HG02588 (cell line): ENCODE results near the gene MIAT.

Source experiments
- ATAC-seq: cut with Tn5 transposase; IDR thresholded peaks from one replicate; pipeline ENCODE4 v1.9.1; 2021; ENCODE audit warnings: mild to moderate bottlenecking, moderate library complexity; ENCODE audit not compliant: unreplicated experiment

MIAT gene

DNA sequence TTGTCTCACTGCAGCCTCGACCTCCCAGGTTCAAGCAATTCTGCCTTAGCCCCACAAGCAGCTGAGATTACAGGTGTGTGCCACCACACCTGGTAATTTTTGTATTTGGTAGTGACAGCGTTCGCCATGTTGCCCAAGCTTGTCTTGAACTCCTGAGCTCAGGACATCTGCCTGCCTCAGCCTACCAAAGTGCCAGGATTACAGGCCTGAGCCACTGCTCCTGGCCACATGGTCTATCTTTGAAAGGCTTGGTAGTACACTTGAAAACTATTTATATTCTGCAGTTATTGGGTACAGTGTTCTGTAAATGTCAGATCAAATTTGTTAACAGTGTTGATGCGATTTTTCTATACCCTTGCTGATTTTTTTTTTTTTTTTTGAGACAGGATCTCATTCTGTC, 26.1 kb upstream of the MIAT start:
- ATAC-seq = no peak

DNA sequence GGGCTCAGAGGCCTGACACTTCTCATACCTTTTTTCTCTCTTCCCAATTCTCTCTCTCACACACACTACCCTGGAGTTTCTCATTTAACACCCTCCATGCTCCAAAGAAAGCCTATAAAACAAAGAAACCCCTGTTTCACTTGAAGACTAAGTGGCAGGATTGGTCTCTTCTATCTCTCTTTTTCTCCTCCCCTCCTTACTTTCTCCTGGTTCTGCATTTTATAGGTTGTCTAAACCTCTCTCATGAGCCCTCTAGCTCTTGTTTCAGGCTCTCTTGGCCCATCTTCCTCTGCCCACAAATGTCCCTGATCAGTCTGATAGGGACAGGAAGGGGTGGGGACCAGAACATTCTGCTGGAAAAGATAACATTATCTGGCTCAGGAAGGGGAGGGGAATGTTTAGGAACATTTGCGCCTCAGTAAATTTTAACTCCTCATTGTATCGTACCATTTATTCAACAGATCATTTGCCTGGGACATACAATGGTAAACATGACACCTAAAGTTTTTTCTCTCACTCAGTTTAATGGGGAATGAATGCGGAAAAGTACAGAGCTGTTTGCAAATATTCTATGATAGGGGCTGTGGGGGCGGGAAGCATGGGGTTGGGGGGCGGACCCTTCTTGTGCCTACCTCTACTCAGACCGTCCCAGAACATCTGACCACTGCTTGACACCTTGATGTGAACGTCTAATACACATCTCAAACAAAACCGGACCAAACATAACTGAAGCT, 24.8 kb upstream of the MIAT start:
- ATAC-seq = no peak

DNA sequence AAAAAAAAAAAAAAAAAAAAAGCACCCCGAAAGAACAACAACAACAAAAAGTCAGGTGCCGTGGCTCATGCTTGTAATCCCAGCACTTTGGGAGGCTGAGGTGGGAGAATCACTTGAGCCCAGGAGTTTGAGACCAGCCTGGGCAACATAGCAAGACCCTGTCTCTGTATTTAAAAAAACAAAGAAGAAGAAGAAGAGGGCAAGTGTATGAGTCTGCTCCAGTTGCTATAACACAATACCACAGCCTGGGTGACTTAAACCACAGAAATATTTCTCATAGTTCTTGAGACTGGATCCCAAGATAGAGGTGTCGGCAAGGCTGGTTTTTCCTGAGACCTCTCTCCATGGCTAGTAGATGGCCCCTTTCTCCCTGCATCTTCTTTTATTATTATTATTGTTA, 23.2 kb upstream of the MIAT start:
- no peak for ATAC-seq

DNA sequence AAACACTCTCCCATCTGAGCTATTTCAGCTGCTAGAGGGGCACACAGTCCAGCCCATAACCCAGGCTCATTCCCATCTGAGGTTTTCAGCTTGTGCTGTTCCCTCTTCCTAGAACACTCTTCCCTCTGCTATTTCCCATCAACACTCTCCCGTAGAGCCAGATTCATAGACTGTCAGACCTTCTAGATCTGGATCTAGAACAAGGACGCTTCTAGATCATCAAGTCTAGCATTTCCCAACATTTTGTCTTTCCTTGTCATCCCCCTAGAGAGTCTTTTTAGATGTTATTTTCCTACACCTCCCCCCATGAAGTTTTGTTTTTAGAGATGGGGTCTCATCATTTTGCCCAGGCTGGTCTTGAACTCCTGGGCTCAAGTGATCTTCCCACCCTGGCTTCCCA, 22.3 kb upstream of the MIAT start:
- no peak for ATAC-seq

DNA sequence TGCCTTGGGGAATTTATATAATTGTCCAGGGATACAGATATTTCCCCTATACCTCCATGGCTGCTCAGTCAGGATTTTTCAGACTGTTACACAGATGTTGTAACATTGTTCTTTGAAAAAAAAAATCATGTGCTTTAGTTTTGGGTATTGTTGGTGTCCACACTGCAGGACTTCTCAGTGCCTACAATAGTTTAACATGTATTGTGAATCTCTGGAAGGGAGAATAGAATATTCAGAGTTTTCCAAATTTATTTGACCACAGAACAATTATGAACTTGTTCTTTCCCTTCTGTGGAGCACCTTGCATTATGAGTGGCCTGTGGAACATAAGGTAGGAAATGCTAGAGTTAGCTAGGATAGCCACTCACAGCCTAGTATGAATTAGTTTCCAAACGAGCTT, 21.1 kb upstream of the MIAT start:
- ATAC-seq = no peak

DNA sequence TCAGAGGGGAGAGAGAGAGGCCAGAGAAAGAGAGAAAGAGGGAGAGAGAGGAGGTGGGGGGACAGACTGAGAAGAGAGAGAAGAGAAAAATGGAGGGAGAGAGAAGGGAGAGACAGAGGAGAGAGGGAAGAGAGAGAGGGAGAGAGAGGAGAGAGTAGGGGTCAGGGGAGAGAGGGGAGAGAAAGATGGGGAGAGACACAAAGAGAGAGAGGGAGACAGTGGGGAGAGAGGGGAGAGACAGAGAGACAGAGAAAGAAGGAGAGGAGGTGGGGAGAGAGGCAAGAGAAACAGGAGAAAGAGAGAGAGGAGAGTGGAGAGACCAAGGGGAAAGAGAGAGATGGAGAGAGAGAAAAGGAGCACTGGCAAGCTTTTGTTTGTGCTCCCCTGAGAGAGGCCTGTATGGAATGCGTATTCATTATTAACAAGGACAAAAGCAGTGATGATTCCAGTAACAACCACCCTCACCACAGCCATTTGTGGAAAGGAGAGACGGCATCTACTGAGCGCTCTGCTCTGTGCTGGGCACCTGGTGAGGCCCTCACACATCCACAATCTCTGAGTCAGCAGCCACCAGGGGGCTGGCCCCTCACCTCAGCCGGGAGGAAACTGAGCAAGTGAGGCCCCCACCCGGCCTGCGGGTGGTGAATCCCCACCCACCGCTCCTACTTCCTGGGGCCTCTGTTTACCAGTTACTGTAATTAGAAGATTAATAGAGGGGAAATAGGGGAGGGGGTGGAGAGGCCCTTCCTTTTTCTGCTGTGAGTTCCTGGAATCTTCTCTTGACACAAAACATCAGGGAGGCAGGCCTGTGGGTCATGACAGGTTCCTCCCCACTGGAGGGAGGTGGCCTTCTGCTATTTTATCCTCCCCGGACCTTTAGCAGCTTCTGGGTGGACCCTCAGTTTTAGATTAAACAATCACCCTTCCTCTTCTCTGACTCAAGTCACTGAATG, 14.6 kb upstream of the MIAT start:
- no peak for ATAC-seq

DNA sequence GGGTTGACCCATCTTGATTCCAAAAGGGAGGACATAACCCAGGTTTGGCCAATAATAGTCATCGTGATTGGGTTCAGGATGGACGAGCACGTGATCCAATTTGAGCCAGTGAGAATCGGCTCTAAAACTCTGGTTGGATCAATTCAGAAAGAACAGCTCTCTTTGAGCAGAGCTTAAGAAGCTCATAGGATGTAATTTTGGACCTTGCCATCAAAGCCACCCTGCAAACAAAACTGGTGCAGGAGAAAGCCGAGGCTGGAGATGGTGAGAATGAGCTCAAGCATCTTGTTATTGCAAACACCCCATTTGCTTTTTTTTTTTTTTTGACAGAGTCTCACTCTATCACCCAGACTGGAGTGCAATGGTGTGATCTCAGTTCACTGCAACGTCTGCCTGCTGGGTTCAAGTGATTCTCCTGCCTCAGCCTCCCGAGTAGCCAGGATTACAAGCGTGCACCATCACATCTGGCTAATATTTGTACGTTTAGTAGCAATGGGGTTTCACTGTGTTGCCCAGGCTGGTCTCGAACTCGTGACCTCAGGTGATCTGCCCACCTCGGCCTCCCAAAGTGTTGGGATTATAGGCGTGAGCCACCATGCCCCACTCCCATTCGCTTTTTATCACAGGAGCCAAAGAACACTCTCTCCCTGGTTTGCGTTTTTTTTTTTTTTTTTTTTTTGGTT, 13.8 kb upstream of the MIAT start:
- ATAC-seq = no peak

DNA sequence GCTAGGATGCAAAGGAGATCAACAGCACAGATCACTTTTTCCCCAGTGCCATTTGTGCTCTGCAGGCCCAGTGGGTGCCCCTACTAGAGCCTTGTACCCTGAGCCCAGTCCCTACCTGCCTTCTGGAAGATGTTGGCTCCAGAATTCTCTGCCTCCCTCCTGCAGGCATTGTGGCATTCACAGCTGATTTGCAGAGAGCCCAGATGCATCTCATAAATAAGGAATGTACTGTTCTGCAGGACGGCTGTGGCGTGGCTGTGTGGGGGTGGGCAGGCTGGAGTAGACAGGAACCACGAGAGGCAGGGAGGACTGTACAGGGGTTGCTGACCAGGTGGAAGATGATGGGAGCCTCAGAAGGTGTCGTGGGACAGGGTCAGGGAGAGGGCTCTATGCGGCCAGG, 11.2 kb upstream of the MIAT start:
- no peak for ATAC-seq

DNA sequence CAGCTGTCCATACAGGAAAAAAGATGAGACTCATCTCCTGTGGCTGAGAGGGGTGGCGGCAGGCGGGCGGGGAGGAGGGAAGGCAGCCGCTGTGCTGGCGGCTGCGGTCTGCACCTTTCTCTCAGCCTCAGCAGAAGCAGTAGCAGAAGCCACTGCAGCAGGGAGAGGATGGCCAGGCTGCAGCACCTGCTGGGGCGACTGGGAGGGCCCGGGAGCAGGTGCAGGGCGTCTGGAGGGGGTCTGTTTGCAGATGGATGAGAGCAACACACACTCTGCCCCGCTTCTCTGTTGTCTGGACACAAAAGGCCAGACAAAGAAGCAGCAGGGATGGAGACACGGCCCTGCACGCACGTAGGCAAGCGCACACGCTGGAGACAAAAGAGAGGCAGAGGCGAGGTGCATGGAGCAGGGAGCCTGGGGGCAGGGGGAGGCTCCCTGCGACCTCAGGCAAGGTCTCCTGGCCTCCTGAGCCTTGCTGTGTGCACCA, 9.3 kb upstream of the MIAT start:
- no peak for ATAC-seq

DNA sequence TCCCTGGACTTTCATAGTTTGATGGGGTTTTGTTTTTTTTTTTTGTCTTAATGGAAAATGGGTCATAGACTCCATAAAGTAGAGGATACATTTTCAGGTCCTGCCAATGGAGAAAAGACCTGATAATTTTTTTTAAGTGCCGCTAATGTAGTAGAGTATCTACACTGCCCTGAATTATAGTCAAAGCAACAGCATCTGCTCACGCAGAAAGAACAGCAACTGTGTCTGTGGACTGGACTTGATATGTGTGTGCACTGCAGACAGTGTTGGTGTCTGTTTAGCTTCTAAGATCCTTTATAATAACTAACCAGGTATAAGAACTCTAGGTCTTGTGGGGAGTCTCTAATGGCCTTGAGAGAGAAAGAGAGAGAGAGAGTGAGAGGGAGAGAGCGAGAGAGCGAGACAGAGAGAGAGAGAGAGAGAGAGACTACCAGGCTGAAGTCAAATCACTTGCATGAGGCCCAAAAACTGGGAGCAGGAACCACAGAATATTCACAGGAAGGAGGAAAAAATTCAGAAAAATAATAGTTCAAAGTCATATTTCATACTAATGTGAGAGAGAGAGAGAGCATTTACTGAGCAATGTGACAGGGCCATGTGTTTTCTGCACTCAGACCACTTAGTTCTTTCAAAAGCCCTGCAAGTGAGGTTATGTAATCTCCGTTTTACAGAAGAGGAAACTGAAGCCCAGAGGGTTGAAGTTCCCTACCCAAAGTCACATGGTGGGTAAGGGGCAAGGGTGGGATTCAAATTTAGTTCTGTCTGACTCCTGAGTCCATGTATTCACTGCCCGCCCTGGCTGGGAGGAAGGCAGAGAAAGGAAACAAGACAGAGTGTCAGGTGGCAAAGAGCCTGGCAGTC, 8.6 kb upstream of the MIAT start:
- no peak for ATAC-seq

DNA sequence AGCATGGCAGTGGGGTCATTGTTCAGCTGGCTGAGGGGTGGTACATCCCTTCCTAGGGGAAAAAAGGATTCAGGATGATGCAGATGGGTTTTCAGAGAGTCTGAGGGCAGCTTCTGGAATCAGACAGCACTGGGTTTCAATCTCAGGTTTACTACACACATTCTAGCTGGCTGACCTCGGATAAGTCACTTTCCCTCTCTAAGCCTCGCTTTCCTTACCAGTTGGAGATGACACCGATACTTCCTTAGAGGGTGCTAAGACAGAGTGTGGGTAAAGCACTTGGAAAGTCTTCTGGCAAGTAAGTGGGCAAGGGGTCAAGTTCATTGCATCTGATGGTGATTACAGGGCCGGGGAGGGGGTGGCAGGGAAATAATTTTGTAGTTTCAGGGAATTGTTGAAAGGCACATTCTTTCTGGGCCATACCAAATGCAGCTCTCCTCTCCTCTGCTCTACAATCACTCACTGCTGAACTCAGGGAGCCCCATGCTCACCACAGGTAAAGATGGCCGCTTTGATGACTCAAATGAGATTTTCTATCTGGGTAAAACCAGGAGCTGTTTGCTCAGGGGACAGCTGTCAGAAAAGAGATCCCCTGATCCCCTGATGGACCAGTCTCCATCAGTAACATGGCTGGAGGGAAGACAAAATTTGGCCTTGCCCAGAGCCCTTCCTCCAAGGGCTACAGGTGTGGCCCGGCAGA, 6.5 kb upstream of the MIAT start:
- ATAC-seq = no peak

DNA sequence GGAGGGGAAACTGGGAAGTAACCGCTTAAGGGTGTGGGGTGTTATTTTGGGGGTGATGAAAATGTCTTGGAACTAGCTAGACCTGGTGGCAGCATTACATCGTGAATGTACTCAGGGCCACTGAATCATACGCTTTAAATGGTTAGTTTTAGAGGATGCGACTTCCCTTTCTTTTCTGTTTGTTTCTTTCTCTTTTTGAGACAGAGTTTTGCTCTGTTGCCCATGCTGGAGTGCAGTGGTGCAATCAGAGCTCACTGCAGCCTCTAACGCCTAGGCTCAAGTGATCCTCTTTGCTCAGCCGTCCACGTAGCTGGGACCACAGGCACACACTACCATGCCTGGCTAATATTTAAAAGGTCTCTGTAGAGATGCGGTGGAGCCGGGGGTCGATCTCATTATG, 5.6 kb upstream of the MIAT start:
- ATAC-seq = no peak

DNA sequence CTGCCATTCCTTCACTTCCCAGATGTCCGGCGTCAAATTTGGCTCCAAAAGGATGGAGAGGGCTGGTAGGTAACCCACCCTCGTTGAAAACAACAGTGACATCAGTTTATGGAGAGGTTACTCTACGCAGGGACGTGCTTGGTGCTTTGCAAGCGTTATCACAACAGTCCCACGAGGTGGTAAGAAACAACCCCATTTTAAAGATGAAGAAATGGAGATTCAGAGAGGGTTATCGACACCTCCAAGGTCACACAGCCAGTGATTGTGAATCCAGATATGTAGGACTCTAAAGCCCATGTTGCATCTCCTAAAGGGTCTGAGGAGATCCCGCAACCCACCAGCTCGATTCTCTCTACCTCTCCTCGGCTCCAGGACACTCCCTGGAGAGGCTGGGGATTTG, 773 bp downstream of the MIAT start:
- no peak for ATAC-seq

DNA sequence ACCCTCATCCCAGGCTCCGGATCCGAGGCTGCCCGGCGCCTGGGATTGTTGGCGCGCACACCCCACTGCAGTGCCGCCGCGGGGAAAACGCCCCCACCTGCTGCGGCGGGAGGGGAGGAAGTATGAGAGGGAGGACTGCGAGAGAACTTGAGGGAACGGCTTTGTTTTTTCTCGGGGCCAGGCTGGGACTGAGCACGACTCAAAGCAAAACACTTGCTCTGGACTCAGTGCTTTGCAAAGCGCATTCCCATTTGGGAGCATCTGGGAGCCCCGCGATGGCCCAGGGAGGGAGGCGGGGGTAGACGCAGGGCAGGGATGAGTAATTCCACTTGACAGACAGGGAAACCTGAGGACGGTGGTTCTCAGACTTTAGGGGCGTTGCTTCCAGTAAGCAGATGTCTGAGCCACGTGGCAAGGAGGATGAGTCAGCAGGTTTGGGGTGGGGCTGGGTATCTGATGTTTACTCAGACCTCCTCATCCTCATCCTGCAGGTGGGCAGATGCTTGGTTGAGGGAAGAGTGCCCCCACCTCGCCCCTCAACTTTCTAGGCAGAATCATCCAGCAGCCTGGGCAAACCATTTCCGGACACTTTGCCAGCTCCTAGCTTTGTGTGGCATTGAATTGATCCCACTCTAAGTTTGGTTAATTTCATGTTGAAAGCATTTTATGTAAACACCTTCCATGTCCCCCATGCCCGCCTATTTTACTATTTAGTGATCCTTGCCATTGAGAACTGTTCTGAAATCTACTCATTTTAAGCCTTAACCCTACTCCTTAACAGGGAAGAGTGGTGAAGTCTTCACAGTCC, 1.5 kb downstream of the MIAT start:
- peak; percentile 74 for ATAC-seq

DNA sequence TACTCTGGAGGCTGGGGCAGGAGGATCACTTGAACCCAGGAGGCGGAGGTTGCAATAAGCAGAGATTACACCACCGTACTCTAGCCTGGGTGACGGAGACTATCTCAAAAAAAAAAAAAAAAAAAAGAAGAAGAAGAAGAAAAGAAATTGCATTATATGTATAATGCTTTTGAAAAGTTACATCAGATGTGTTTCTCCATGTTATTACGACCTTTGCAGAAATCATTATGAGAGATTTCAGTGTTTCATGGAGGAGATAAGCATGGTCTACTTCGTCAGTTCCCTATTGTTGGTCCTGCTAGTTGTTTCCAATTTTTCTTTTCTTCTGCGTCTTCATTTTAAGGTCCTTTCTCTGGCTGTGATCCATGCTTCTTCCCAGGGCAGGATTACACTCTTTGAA, 3.0 kb downstream of the MIAT start:
- ATAC-seq = no peak

DNA sequence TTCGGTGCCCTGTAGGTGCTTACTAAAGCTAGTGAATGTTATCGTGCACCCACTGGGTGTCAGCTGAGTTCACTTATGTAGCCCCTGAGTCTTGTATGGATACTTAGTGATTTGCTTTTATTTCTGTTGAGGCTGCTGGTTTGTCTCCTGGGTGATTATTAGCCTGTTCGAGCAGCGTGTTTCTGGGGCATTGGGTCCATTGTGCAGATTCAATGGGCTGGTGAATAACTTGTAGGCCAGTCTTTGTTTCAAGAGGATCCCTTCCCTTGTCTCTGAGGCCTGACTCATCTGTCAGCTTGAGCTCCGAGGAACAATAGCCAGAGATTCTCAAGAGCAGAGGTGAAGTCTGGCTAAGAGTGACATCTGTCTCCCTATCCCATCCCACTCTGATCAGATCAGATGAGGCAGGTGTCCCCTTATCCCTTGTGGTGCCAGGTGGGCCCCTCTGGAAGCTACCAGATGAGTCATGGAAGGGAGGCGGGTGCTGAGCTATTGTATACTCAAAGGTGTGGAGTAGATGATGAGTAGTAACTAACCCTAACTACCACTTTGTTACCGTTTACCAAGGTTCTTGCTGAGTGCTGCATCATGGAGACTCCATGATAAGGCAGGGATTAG, 3.7 kb downstream of the MIAT start:
- ATAC-seq = no peak

DNA sequence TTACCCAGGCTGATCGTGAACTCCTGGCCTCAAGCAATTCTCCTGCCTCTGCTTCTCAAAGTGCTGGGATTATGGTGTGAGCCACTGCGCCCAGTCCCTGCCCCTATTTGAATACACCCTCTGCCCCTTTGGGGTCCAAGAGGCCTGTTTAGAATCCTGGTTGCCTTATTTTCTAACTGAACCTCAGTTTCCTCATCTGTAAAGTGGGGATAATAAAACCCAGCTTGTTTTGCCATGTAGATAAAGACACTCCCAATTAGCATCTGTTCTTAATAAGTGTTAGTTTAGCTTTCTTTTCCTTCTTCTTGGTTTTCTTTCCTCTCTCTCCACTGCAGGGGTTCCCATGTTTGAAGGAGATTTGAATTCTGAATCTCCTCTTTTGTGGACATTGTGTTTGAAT, 4.8 kb downstream of the MIAT start:
- ATAC-seq = no peak

DNA sequence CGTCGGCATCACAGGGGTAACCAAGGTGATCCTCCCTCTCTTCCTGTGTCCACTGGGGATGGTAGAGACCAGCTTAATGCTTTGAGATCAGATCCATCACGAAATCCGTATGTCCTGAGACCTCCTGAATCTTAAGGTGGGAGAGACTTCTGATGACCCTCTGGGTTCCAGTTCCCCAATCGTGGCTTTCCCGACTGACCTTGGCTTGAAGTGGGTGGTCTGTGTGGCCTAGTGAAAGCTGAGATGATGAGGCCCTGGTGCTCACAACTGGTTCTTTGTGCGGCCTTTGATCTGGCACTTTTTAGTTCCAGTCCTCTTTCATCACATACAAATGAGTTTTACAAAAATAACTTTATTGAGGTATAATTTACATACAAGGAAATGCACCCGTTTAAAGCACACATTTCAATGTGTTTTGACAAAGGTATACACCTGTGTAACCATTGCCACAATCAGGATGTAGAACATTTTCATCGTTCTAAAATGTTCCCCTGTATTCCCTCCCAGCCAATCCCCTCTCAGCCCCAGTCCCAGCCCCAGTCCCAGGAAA, 6.1 kb downstream of the MIAT start:
- no peak for ATAC-seq
